Measurements from ENCODE around the gene OPN4. TPM values are rescaled to one million over a fixed set of nuclear protein-coding genes. Genes with fewer than 3 reads are reported as not detected.

OPN4 gene
- total RNA-seq, 1 experiment from 2014 or later: not detected

Other genes with a start within 250 kb of the OPN4 start
- 20.8 and 23.5 TPM in 2 replicates for gene WAPL, start 132.8 kb upstream of the OPN4 start, total RNA-seq (2014; rRNA removed; shearing (Covaris generic))
- not detected in 2 replicates for gene LDB3, start 14.0 kb downstream of the OPN4 start, total RNA-seq (2014; rRNA removed; shearing (Covaris generic))
- 11.2 and 16.4 TPM in 2 replicates for gene BMPR1A, start 102.1 kb downstream of the OPN4 start, total RNA-seq (2014; rRNA removed; shearing (Covaris generic))